Measurements from ENCODE around the gene MYO18B.

Gene MYO18B

DNA sequence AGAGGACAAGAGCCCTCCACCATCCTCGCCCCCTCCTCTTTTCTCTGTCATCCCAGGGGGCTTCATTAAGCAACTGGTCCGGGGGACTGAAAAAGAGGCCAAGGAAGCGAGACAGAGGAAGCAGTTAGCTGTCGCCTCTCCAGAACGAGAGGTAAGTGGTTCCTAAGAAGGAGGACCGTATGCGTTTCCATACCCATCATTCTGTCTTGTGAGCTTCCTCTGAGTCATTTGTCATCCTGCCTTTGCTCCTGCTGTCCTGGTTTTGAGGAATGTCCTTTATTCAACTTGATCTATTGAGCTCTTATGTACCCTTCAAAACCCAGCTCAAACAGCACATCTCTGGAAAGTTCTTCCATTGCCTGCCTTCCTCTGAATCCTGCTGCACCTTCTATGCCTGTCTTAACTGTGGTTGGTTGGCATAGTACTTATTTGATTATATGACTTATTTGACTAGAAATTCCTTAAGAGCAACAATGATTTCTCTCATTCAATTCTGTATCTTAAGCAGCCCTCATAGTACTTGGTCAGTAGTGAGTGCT lies 21.3 kb downstream of the MYO18B start:
- no peak for TF ChIP-seq TAF1 (IDR thresholded peaks at IDR 0.05; ENCODE audit: borderline replicate concordance, insufficient read depth, low read length)
- no peak for TF ChIP-seq FOXP2 (optimal IDR thresholded peaks at IDR 0.05; ENCODE audit: borderline replicate concordance, extremely low read depth, extremely low read length, insufficient read depth)
- TF ChIP-seq POLR2AphosphoS5 (IDR thresholded peaks at IDR 0.05; ENCODE audit: low read depth, low read length) = no peak
- TF ChIP-seq REST (IDR thresholded peaks at IDR 0.05; ENCODE audit: insufficient read depth in 1 of 2, low read depth in 2 of 2, low read length in 2 of 2) = no peak
- no peak for TF ChIP-seq SIN3A (IDR thresholded peaks at IDR 0.05; ENCODE audit: borderline replicate concordance, insufficient read depth, low read length)

DNA sequence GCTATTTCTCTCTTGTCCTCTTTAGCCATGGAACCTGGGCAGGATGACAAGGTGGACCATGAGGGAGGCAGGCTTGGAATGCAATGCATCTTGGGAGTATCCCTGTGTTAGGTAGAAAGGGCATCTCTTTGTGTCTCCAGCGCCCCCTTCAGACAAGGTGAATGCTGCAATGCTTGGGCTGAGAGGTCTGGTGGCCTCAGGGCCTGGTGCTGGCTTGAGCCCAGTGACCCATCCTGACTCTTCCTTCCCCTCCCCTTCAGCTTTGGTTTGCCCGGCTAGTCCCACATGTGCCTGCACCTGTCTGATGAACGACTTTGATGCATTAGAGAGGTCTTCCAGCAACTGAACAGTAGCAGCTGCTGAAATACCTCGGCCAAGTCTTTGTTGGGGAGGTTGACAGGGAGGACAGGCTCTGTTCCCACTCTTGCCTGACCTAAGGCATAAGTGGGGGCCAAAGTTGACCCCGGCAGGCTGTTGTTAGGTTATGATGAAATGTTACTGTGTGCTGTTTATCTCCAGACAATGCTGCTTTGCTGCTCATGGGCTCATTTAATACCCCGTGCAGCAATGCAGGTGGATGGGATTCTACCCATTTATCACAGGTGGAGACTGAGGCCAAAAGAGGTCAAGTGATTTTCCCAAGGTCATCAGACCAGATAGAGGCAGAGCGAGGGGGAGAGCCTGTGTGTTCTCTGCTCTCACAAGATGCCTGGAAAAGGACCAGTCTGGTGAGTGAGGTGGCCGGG lies 22.5 kb downstream of the MYO18B start:
- TF ChIP-seq FOXP2 (optimal IDR thresholded peaks at IDR 0.05; ENCODE audit: borderline replicate concordance, extremely low read depth, extremely low read length, insufficient read depth) = no peak
- TF ChIP-seq SIN3A (IDR thresholded peaks at IDR 0.05; ENCODE audit: borderline replicate concordance, insufficient read depth, low read length) = no peak
- TF ChIP-seq TAF1 (IDR thresholded peaks at IDR 0.05; ENCODE audit: borderline replicate concordance, insufficient read depth, low read length) = no peak
- no peak for TF ChIP-seq REST (IDR thresholded peaks at IDR 0.05; ENCODE audit: insufficient read depth in 1 of 2, low read depth in 2 of 2, low read length in 2 of 2)
- no peak for TF ChIP-seq POLR2AphosphoS5 (IDR thresholded peaks at IDR 0.05; ENCODE audit: low read depth, low read length)

GRCh38 chr22:25765016-25765367 lies 23.0 kb downstream of the MYO18B start:
- TF ChIP-seq TAF1 (IDR thresholded peaks at IDR 0.05; ENCODE audit: borderline replicate concordance, insufficient read depth, low read length) (no peak), FOXP2 (optimal IDR thresholded peaks at IDR 0.05; ENCODE audit: borderline replicate concordance, extremely low read depth, extremely low read length, insufficient read depth) (no peak), POLR2AphosphoS5 (IDR thresholded peaks at IDR 0.05; ENCODE audit: low read depth, low read length) (no peak), SIN3A (IDR thresholded peaks at IDR 0.05; ENCODE audit: borderline replicate concordance, insufficient read depth, low read length) (no peak), REST (IDR thresholded peaks at IDR 0.05; ENCODE audit: insufficient read depth in 1 of 2, low read depth in 2 of 2, low read length in 2 of 2) (no peak)

DNA sequence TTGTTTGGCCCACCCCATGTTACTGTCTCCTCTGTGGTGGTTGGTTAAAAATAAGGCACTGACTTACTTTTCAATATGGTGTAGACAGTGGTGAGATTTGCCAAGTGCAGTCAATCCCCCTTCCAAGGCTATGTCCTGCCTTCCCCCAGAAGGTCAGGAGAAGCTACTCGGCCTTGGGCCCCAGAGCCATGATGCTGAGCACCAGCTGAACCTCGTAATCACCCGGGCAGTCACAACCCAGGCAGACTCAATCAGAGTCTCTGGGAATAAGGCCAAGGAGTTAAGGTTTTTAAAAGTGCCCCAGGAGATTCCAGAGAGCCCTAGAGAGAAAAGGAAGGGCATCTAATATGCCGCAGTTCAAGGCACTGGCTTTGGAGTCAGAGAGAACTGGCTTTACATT lies 23.8 kb downstream of the MYO18B start:
- TF ChIP-seq TAF1 (IDR thresholded peaks at IDR 0.05; ENCODE audit: borderline replicate concordance, insufficient read depth, low read length) (no peak), FOXP2 (optimal IDR thresholded peaks at IDR 0.05; ENCODE audit: borderline replicate concordance, extremely low read depth, extremely low read length, insufficient read depth) (no peak), POLR2AphosphoS5 (IDR thresholded peaks at IDR 0.05; ENCODE audit: low read depth, low read length) (no peak), REST (IDR thresholded peaks at IDR 0.05; ENCODE audit: insufficient read depth in 1 of 2, low read depth in 2 of 2, low read length in 2 of 2) (no peak), SIN3A (IDR thresholded peaks at IDR 0.05; ENCODE audit: borderline replicate concordance, insufficient read depth, low read length) (no peak)

All from PFSK-1 (cell line).